Right renal pelvis (tissue), 4 donors: ENCODE results near the gene TBCB. TPM values are rescaled to one million over a fixed set of nuclear protein-coding genes. Genes with fewer than 3 reads are reported as not detected.
"Not testable (repeated sequence)": the region's sequence is repeated elsewhere in the genome, so short reads cannot be mapped to it uniquely, and the experiment has no call there.

Experiments
- DNase-seq, 4 donors: peaks; one replicate each; pipeline ENCODE4 v3.0.0-alpha.2; 2013; ENCODE audit warnings: low read depth in 4 of 4, low spot score in 3 of 4, missing footprints in 1 of 4
- polyA plus RNA-seq, 4 donors: library from polyadenylated mRNA; unstranded; fragments of 120-200 nt; gene quantifications; one replicate each; pipeline ENCODE4 v1.2.1, GENCODE V29; 2013; ENCODE audit not compliant: insufficient read length in 4 of 4

TBCB gene
- polyA plus RNA-seq, 4 donors: 105 to 138 (median 117) TPM

GRCh38 chr19:36160821-36161596, 45.7 kb downstream of the TBCB start:
- no peak for DNase-seq

GRCh38 chr19:36163813-36164212, 48.5 kb downstream of the TBCB start:
- DNase-seq: no peak

GRCh38 chr19:36169084-36169760, 54.0 kb downstream of the TBCB start:
- peak in 1 of 4 donors; percentile 46 for DNase-seq

- DNase-seq: no peak
Observed at GRCh38 chr19:36172852-36173251, 57.6 kb downstream of the TBCB start.

GRCh38 chr19:36173846-36174245, 58.6 kb downstream of the TBCB start:
- DNase-seq: not testable (repeated sequence)

Other genes starting within 250 kb of the TBCB start
- 10 to 100 TPM; 23.6 to 33.2 (median 27.2) TPM for gene APLP1, start 246.9 kb upstream of the TBCB start, polyA plus RNA-seq
- gene NFKBID, start 214.9 kb upstream of the TBCB start, polyA plus RNA-seq: 1 to 10 TPM; 2.5 to 2.9 (median 2.6) TPM
- 1 to 10 TPM; 2.7 to 3.2 (median 2.9) TPM for gene HCST, start 212.9 kb upstream of the TBCB start, polyA plus RNA-seq
- 10 to 100 TPM in 1 of 4 donors, 1 to 10 TPM in 3; 8.4 to 12.6 (median 8.8) TPM for gene TYROBP, start 207.2 kb upstream of the TBCB start, polyA plus RNA-seq
- 10 to 100 TPM; 10.7 to 16.9 (median 11.7) TPM for gene LRFN3, start 179.1 kb upstream of the TBCB start, polyA plus RNA-seq
- 10 to 100 TPM; 12.7 to 18.6 (median 13.2) TPM for gene SDHAF1, start 120.3 kb upstream of the TBCB start, polyA plus RNA-seq
- gene SYNE4, start 106.7 kb upstream of the TBCB start, polyA plus RNA-seq: 10 to 100 TPM; 10.2 to 13.5 (median 11.9) TPM
- gene ALKBH6, start 101.3 kb upstream of the TBCB start, polyA plus RNA-seq: 10 to 100 TPM; 13.8 to 18.5 (median 15.2) TPM
- gene CLIP3, start 82.6 kb upstream of the TBCB start, polyA plus RNA-seq: 10 to 100 TPM; 51.9 to 65.4 (median 58.4) TPM
- gene THAP8, start 61.2 kb upstream of the TBCB start, polyA plus RNA-seq: 10 to 100 TPM; 11.6 to 17.0 (median 12.3) TPM
- 1 to 10 TPM; 3.6 to 5.1 (median 4.6) TPM for gene WDR62, start 60.6 kb upstream of the TBCB start, polyA plus RNA-seq
- under 1 TPM in 1 of 4 donors, not detected in 3; 0.16 TPM for gene OVOL3, start 4.3 kb upstream of the TBCB start, polyA plus RNA-seq
- 10 to 100 TPM; 43.2 to 61.0 (median 48.4) TPM for gene POLR2I, start 593 bp upstream of the TBCB start, polyA plus RNA-seq
- 100 to 1,000 TPM; 573 to 633 (median 612) TPM for gene CAPNS1, start 24.6 kb downstream of the TBCB start, polyA plus RNA-seq
- 10 to 100 TPM; 25.6 to 30.2 (median 26.9) TPM for gene COX7A1, start 37.0 kb downstream of the TBCB start, polyA plus RNA-seq
- 1 to 10 TPM; 5.4 to 6.9 (median 6.3) TPM for gene ZNF565, start 99.2 kb downstream of the TBCB start, polyA plus RNA-seq
- 100 to 1,000 TPM; 121 to 157 (median 154) TPM for gene ZNF146, start 99.6 kb downstream of the TBCB start, polyA plus RNA-seq